Gastroesophageal sphincter (tissue), 3 donors: ENCODE results near the gene GALNT10.

Experiments
- CTCF ChIP-seq, 4 experiments: fragments of 200-600 bp in 2 of 4; fragments of 450-650 bp in 2 of 4; sonication (generic) in 1 of 4; IDR thresholded peaks; one replicate each; pipeline ENCODE4 v1.5.1; 2017 to 2019; ENCODE audit warnings: antibody characterized with exemption in 4 of 4, mild to moderate bottlenecking in 2 of 4, moderate library complexity in 2 of 4
- POLR2A ChIP-seq, 2 donors: fragments of 450-650 bp; IDR thresholded peaks; one replicate each; pipeline ENCODE4 v1.6.1; 2017; ENCODE audit warnings: antibody characterized with exemption in 2 of 2, mild to moderate bottlenecking in 2 of 2, moderate library complexity in 1 of 2
- POLR2AphosphoS5 ChIP-seq: sonication (generic); formaldehyde crosslinking; IDR thresholded peaks from one replicate; pipeline ENCODE4 v1.6.1; 2017; ENCODE audit warnings: antibody characterized with exemption

GRCh38 chr5:154278908-154279307 is 88.4 kb downstream of the GALNT10 start:
- TF ChIP-seq CTCF (IDR thresholded peaks at IDR 0.05) (no peak), POLR2A (IDR thresholded peaks at IDR 0.05) (no peak), POLR2AphosphoS5 (no peak)
